Pulmonary artery endothelial cell (primary cell): ENCODE results near the gene KIRREL3. TPM values are rescaled to one million over a fixed set of nuclear protein-coding genes. Genes with fewer than 3 reads are reported as not detected.

Source experiments
- DNase-seq: peaks from one replicate; pipeline ENCODE4 v3.0.0-alpha.2; 2011; ENCODE audit warnings: low read depth, low spot score
- total RNA-seq: library from RNA; depleted of rRNA; stranded (reverse); fragments of >200 nt; gene quantifications from 2 replicates; pipeline ENCODE4 v1.2.3, GENCODE V29; 2014

The KIRREL3 gene
- total RNA-seq, 1 donor from 2014 or later: not detected

DNA sequence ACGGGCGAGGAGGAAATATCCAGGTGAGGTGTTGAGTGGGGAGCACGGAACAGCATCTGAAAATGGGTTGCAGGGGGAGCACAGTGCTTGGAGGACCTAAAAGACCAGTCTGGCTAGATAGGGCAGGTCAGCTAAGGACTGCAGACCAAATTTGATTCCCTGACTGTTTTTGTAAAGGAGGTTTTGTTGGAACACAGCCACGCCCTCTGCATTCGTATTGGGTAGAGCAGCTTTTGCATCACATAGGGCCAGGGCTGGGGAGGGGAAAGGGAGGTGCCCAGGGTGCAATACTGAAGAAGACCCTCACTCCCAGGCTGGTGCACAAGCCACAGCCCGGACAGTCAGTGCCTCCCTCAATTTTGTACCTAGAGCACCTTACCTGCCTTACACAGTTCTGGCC is 286.8 kb downstream of the KIRREL3 start:
- no peak for DNase-seq

DNA sequence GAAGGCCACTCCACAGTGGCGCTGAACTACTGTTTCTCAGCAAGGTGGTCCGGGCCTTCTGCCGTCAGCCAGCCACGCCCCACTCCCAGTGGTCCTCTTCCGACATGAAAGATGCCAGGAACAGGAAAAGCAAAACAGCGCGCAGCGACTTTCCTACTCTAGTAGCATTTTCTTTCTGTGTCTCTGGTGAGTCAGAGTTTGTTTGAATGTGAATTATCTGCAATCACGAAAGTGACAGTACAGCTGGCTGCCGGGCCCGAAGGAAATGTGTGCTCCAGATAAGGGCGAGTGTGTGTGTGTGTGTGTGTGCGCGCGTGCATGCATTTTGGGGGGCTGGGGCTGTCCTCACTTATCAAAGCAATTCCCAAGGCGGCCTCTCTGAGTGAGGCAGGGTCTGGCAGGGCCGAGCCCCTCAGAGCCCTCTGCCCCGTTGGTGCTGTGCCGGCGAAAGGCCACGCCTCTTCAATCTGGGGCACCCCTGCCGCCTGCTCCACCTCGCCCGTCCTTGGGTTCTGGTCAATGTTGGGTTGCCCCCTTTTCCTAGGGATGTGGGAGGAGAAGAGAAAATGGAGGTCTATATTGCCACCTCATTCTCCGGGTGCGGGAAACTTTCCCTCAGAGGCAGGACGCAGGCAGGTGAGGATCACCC is 288.5 kb downstream of the KIRREL3 start:
- no peak for DNase-seq

DNA sequence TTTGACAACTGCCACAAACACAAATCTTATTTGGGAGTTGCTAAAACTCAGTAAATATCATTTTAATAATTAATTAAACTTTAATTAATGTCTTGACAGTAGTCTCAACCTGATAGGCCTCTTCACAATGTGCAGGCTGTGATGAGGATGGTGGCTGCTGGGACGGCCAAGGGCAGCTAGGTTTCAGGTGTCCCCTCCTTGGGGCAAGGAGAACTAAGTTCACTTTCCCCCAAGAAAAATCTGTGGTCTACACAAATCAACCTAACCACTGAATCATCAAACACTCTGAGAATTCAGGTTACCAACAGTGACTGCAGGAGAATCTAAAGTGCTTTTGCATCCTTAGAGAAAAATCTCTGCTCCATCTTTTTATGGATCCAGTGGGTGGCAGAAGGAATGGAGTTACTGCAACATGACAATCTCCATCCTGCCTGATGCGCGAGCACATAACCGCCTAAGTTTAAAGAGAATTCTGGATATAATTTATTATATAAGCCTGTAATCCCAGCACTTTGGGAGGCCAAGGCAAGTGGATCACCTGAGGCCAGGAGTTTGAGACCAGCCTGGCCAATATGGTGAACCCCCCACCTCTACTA is 289.7 kb downstream of the KIRREL3 start:
- no peak for DNase-seq

DNA sequence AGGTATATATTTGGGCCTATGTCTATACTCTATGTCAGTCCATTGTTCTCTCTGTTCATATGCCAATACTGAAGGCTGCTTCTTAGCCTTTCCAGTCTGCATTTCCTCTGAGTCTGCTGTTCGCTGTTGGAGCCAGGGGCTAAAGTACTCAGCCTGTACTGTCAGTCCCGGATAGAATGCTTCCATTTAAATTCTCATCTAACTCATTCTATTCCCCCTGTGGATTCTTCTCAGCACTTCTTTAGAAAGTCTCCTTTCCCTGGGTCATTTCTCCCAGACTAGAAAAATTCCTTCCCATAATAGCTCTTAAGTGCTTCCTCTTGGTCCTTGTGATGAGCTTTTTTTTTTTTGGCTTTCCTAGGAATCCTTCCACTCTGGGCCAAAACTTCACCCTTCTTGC is 293.1 kb downstream of the KIRREL3 start:
- DNase-seq: no peak

DNA sequence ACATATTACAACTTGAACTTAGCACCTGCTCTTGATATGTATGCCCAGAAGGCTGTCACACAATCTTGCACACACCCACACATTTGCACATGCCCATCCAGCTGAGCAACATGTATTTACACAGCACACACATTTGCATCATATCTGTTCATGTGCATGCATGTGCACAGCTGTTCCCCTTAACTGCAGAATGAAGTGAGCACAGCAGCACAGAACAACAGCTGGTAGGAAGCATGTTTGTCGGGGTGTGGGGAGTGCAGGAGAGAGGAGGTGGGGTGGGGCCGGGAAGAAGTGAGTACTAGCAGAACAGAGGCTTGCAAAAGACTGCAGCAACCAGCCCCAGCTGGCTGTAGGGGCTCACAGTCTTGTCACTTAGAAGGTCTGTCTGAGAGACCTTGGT is 296.5 kb downstream of the KIRREL3 start:
- DNase-seq: no peak

DNA sequence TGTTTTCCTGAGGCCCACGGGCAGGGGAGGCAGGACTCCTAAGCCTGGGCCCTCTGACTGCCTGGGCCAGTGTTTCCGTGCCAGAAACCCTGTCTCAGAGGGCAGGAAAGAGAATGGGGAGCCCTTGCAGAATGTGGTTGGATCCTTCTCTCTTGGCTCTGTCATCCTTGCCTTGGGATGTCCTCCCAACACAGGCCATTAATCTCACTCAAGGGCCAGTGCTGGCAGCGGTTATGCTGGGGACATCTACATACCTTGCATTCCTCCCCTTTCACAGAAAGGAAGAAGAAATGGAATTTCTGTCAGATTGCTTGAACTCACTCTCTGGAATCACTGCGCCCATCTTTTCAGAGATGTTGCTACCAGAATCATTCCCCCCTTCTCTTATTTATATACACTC is 296.9 kb downstream of the KIRREL3 start:
- no peak for DNase-seq

DNA sequence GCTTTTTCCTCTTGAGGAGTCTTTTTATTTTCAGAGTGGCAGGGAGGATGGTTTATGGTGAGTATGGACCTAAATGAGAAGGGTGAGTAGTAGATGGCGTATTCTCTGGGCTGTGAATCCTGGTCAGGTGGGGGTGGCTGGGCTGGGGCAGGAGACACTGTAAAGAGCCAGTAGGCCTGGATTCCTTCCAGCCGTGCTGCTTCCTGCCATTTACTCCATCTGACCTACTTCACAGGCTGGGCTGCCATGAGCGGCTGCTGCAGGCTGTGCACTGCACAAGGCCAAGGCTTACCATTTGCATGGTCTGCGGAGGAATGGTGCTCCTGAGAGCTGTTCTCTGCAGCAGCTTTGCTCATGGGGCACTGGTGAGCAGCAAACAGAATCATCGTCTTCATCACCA is 297.6 kb downstream of the KIRREL3 start:
- no peak for DNase-seq

DNA sequence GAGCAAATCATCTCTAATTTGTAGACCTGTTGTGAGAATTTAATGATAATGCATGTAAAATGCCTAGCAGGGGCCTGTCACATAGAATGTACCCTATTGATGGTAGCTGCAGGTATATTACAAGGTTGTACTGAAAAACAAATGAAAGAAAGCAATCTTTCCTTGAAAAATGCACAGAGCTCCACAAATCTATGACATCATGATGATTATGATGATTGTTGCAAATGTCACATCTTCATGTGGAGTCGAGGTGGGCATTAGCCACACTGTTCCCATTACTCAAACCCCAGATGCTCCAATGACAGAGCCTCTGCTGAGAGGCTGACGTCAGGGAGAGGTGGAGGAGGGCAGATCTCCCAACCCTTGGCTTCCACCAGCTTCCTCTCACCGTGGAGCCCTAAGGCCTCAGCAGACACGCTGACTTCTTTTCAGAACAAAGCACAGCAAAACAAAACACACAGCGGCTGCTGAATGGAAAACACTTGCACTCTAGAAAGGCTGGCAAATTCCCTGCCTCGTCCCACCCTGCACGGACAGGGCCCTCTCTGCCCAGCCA is 298.3 kb downstream of the KIRREL3 start:
- DNase-seq: no peak

DNA sequence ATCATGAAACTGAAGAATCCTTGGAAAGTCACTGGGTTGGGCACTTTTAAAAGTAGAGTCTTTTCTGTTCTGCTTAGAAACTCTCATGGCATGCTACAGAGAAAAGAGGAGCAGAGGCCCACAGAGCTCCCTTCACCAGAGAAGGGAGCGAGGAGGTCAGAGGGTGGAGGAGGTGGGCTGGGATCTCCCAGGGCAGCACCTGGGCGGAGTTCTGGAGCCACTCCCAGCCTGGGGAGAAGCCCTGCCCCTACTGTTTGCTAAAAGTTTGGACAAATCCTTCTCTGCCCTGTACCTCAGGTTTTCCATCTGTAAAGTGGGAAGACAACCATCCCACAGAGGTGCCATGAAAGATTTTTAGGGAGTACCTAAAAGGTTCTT is 299.1 kb downstream of the KIRREL3 start:
- DNase-seq: no peak

DNA sequence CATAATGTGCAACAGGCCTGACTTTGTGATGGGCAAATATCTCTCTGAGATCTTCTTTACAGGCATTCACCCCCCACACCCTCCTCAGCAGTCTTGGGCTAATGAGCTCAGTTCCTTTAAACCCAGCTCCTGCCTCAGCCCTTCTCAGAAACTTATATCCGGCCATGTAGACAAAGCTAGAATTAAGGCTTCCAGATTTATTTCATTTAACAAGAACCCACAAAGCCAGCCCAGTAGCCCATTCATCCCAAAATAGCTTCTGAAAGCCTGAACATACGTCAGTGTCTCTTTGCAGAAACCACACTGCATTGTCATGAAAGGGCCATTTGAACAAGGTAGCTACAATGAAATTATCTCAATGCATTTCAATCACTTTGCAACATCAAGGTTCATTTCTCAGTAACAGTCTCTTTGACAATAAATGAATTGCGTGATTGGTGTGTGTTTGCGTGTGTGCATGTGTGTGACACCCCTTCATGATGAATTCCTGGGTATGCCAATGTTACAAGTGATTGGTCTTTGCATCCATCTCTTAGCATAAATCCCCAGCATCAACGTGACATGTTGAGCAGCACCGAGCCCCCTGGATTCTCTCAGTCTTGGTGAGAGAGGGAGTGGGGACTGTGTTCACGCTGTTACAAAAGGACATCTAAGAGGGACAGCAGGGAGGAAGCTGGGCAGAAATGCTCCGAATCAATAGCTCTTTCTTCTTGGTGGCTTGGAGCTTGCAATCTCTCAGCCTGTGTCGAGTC is 299.6 kb downstream of the KIRREL3 start:
- DNase-seq: no peak

DNA sequence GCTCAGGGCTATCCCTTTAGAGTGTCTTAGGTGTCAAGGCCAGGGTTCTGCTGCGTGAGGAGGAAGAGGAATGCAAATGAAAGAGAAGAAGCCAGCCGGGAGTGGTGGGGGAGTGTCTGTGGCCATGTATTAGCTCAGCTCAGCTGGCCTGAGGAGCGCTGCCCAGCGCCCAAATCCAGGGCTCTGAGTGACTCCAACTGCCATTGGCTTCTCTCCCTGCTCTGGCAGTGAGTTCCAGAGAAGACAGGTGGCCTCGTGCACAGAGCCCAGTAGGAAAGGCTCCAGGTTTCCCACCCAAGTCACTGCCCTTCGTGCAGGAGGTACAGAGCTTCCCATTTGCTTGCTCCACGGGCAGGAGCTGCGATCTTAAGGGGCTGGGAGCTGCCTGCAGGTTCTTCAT is 302.0 kb downstream of the KIRREL3 start:
- DNase-seq: no peak

DNA sequence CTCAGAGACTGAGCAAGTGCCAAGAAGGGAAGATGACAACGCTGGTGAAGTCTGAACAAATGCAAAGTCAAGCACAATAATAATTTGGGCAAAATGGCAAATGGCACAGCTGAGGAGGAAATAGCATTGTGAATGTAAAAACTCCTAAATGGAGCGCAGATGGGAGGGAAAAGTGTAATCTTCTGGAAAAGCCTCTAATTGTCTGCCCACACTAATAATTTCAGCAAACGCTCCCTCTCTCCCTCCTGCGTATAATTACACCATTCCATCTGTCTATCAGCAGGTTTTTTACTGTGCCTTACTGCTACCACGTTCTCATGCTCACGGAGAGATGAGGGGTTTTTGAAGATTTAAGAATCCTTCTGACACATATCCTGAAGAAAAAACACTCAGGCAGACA is 302.6 kb downstream of the KIRREL3 start:
- DNase-seq: no peak

DNA sequence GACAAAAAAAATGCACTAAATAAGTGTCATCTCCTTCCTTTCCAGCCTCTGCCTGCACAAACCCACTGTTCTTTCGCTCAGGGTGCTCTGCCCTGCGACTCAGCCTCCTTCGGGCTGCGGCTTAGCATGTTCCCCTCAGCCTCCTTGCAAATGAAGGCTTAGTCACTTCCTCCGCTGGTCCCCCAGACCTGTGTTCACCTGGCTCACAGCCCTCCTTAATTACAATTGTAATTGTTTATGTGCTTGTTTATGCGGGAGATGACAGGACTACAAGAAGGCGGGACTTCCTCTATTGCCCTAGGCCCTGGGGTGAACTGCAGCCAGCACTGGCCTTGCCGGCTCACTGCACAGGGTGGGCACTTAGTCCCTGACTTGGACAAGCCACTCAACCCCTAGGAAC is 303.6 kb downstream of the KIRREL3 start:
- no peak for DNase-seq

DNA sequence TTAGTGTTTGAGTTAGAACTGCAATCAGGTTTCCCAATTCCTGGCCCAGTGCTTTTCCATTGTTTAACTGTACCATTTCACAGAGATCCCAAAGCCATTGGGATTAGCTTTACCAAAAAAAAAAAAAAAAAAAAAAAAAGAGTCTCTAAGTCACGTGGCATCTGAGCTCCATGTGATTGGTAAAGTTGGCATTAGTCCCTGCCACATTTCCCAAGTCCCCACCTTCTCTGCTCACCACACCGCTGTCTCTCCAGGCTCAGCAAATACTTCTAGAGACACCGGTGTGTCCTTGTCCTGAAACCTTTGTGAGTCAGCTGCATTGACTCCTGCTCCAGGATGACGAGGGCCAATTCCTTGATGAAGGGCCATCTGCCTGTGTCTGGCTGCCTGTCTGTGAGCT is 305.3 kb downstream of the KIRREL3 start:
- DNase-seq: no peak

DNA sequence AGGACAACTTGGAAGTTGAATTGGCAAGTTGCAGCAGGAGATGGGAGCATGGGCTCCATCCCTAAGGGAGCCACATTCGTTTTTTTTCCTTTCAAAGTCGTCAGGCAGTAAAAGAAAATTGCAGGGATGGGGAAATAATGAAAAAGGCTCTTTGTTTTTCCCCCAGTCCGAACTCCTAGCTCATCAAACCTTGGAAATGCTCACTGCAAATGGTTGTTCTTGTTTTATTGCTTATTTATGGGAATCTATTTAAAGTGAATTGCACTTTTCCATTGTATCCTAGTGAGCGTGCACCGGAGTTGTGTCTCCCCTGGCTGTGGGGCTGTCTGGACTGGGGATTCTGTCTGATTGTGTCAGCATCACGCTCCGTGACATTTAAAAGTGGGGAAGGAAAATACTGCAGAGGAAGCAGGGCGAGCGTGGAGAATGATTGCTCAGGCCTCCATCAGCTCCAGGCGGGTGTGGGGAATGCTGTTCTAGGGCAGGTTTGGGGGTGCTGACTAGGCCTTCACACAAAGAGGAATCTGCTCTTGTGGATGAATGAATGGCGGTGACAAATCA is 306.4 kb downstream of the KIRREL3 start:
- DNase-seq: no peak

DNA sequence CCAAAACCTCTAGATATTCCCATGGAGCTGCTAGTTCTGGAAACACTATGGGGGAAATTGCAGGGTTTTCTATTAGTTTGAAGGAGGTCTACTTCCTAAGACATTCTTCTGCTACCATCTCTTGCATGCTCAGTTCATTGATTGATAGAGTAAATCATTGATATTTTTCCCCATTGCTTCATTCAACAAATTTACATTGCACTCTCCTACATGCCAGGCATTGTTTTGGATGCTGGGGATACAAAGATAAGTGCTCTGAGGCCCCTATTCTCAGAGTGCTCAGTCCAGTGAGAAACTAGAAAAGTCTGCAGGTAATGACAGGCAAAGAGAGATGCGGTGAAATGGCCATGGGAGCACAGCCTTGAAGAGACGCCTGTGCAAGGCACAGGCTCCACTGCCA is 313.1 kb downstream of the KIRREL3 start:
- DNase-seq: no peak

DNA sequence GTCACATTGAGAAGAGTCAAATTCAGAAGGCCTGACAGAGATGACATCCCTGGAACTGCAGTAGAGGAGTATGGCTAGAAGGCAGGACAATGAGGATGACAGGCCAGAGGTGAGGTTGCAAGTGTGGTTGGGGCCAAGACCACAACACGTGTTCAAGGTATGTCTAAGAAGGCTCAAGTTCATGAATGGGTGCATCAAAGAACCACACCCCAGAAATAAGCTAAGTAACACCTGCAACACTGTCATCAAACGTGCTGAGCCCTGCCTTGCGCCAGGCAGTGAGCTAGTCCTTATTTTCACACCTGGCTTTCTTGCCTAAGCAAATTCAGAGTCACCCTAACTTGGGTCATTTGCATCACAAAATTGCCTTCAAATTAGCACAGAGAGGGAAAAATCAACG is 313.6 kb downstream of the KIRREL3 start:
- no peak for DNase-seq

DNA sequence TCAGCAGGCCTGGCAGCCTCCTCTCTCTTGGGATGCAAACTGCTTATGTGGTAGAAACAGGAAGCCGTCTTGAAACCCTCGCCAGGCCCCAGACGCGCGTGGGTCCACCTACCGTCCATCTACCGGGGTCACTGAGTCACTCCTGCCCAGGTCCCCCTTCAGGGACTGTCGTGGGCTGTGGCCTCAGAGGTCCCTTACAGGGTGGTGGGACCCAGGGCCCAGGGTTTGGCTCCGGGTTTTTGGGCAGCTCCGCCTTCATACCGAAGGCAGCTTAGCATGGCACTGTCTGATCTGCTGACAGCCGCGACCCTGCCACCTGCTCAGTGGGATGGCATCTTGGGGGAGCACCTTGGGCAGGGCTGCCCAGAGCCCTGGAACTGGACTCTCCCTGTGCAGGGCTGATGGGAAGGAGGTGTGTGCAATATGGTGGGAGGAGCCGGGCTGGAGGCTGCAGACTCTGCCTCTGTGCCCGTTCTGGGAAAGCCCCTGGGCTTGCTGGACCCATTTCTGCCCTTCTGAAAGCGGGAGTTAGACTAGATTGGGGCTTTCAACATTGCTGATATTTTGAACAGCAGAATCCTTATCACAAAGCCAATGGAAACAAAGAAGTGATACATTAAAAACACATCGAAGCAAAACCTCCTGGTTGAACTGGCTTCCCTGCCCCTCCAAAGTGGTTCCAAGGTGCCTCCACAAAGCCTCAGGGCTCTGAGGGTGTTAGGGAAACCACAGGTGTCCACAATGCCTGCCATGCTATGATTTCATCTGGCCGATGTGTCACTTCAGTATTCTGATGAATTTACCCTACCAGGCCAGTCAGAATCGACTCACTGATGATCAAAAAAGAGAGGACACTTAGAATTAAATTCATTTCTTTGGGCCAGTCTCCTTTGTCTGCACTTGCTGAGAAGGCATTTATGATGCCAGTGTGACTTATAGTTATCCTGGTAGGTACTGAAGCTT is 316.5 kb downstream of the KIRREL3 start:
- DNase-seq: no peak

DNA sequence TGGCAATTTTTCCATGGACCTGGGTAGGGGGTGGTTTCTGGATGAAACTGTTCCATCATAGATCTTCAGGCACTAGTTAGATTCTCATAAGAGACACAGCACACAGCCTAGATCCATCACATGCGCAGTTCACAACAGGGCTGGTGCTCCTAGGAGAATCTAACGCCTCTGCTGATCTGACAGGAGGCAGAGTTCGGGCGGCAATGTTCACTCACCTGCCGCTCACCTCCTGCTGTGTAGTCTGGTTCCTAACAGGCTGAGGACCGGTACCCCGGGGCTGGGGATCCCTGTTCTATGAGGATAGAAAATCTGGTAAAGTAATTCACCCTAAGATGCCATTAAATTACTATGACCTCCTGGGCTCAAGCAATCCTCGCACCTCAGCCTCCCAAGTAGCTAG is 318.0 kb downstream of the KIRREL3 start:
- no peak for DNase-seq

DNA sequence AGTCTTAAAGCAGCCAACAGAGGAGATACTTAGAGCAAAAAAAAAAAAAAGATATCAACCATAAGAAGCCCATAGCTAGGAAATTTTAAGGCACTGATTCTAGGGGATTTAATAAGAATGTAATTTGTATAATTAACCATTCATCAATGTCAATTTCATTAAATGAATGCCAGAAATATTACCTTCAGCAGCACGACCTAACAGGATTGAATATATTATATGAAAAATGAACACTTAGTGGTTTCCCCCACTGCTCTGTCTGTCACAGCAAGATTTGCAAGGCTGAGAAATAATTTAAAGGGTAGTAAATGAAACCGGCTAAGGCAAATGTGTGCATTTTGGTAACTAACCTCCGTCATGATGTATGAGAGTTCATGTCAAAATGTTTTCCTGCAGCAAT is 319.9 kb downstream of the KIRREL3 start:
- DNase-seq: no peak

DNA sequence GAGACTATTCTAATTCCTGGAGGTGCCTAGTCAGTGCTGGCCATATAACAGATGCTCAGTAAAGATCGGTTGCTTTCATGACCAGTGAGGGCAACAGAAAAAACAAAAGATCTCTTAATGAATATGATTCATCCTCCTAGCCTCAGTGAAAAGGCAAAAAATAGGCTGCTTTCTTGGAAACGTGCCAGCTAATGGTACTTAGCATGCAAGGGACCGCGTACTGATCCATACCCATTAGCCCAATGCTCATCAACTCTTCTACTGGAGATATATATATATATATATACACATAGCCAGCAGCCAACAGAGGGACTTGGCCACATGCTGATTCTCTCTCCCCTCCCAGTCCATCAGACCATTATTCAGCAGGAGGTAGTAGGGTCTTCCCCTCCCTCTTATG is 320.4 kb downstream of the KIRREL3 start:
- DNase-seq: no peak
